MCF 10A (cell line): ENCODE results near the gene UXT. TPM values are rescaled to one million over a fixed set of nuclear protein-coding genes. Genes with fewer than 3 reads are reported as not detected.

Experiments
- BruUV-seq: library from RNA; stranded (reverse); fragments of 400-500 nt; replicated peaks from 2 replicates; lab custom pipeline; 2021; lab: Mats Ljungman, UMichigan
- CTCF ChIA-PET: fragments of 300-600 bp; sonication (Branson Sonifier 250); formaldehyde crosslinking; extraction: SDS; loops from one replicate; lab custom pipeline; 2021; ENCODE audit warnings: antibody characterized with exemption, inconsistent platforms; lab: Yijun Ruan, JAX
- POLR2A ChIA-PET: fragments of 300-600, 350-650 bp; sonication (Branson Sonifier 250); formaldehyde crosslinking; extraction: SDS; loops from one replicate; lab custom pipeline; 2020; ENCODE audit warnings: antibody characterized with exemption, inconsistent platforms; lab: Yijun Ruan, JAX
- DNase-seq: peaks from one replicate; pipeline ENCODE4 v3.0.0-alpha.2; 2018; ENCODE audit not compliant: unreplicated experiment
- H3K27ac Mint-ChIP-seq: one replicate; pipeline ENCODE4 v1.8.0; 2022; ENCODE audit warnings: mild to moderate bottlenecking, low read depth, mixed read lengths; ENCODE audit not compliant: unreplicated experiment
- H3K27me3 Mint-ChIP-seq: one replicate; pipeline ENCODE4 v1.8.0; 2022; ENCODE audit warnings: mixed read lengths; ENCODE audit not compliant: insufficient read depth, unreplicated experiment
- H3K36me3 Mint-ChIP-seq: one replicate; pipeline ENCODE4 v1.8.0; 2022; ENCODE audit warnings: mild to moderate bottlenecking, moderate library complexity, mixed read lengths; ENCODE audit not compliant: insufficient read depth, unreplicated experiment
- H3K4me1 Mint-ChIP-seq: one replicate; pipeline ENCODE4 v1.8.0; 2022; ENCODE audit warnings: mixed read lengths; ENCODE audit not compliant: insufficient read depth, unreplicated experiment
- H3K4me3 Mint-ChIP-seq: one replicate; pipeline ENCODE4 v1.8.0; 2022; ENCODE audit warnings: mild to moderate bottlenecking, moderate library complexity, mixed read lengths; ENCODE audit not compliant: unreplicated experiment
- H3K9me3 Mint-ChIP-seq: one replicate; pipeline ENCODE4 v1.8.0; 2022; ENCODE audit warnings: mixed read lengths; ENCODE audit not compliant: unreplicated experiment
- CTCF ChIP-seq: fragments of 200-600 bp; IDR thresholded peaks from one replicate; pipeline ENCODE4 v1.8.0; 2022; ENCODE audit warnings: antibody characterized with exemption, mild to moderate bottlenecking; ENCODE audit not compliant: unreplicated experiment
- intact Hi-C: fragments of 100-400 bp; cut with micrococcal nuclease; formaldehyde crosslinking; loops from 2 replicates; pipeline ENCODE4 v1.14.1; 2022
- total RNA-seq: library from RNA; stranded (reverse); gene quantifications from 2 replicates; pipeline ENCODE4 v1.2.3, GENCODE V29; 2022

The UXT gene
- total RNA-seq, 1 experiment from 2014 or later: 112 TPM

GRCh38 chrX:47637546-47638195 lies 21.3 kb downstream of the UXT start:
- CTCF ChIA-PET: no interaction called here
- POLR2A ChIA-PET: no interaction called here
- intact Hi-C loops: no loop called here

GRCh38 chrX:47634871-47635575 lies 24.0 kb downstream of the UXT start:
- Mint-ChIP-seq H3K27ac (no peak overlapping the region), H3K36me3 (peaks cover 28% of the 10 kb centered on the region), H3K4me3 (no peak overlapping the region), H3K9me3 (peaks cover 8% of the 10 kb centered on the region), H3K27me3 (no peaks in the 10 kb centered on the region), H3K4me1 (no peaks in the 10 kb centered on the region)
- no TSS peak for BruUV-seq
- POLR2A ChIA-PET: no interaction called here
- no peak for TF ChIP-seq CTCF
- intact Hi-C loops: no loop called here
- CTCF ChIA-PET: no interaction called here
- DNase-seq: no peak

More at GRCh38 chrX:47637546-47638195, 21.3 kb downstream of the UXT start:
- H3K4me3 Mint-ChIP-seq: no peak overlapping the region
- peaks cover 18% of the 10 kb centered on the region for H3K9me3 Mint-ChIP-seq
- no peaks in the 10 kb centered on the region for H3K4me1 Mint-ChIP-seq
- TF ChIP-seq CTCF: no peak
- H3K27me3 Mint-ChIP-seq: no peaks in the 10 kb centered on the region
- BruUV-seq: no TSS peak
- H3K27ac Mint-ChIP-seq: no peak overlapping the region
- DNase-seq: no peak
- H3K36me3 Mint-ChIP-seq: peaks cover 43% of the 10 kb centered on the region

- no peaks in the 10 kb centered on the region for H3K27me3 Mint-ChIP-seq
- BruUV-seq: no TSS peak
- CTCF ChIA-PET: interaction anchor here (0.5 to 0.8 kb wide), 2 partner anchors 117 to 393 kb away, joined by 3 to 4 read pairs; no protein-coding TSS in a partner anchor
- no peaks in the 10 kb centered on the region for H3K4me1 Mint-ChIP-seq
- no peak for DNase-seq
- POLR2A ChIA-PET: no interaction called here
- H3K4me3 Mint-ChIP-seq: no peak overlapping the region
- H3K27ac Mint-ChIP-seq: no peak overlapping the region
- no peaks in the 10 kb centered on the region for H3K9me3 Mint-ChIP-seq
- no peak for TF ChIP-seq CTCF
- peaks cover 17% of the 10 kb centered on the region for H3K36me3 Mint-ChIP-seq
- intact Hi-C loops: no loop called here
These were observed 25.0 kb downstream of the UXT start for GRCh38 chrX:47633689-47634590.

GRCh38 chrX:47632666-47633065 lies 26.3 kb downstream of the UXT start:
- CTCF ChIA-PET: no interaction called here
- Mint-ChIP-seq H3K4me3 (no peak overlapping the region), H3K9me3 (peaks cover 8% of the 10 kb centered on the region), H3K27me3 (no peaks in the 10 kb centered on the region), H3K4me1 (no peaks in the 10 kb centered on the region), H3K27ac (no peak overlapping the region), H3K36me3 (peaks cover 15% of the 10 kb centered on the region)
- no TSS peak for BruUV-seq
- DNase-seq: no peak
- POLR2A ChIA-PET: no interaction called here
- intact Hi-C loops: no loop called here
- TF ChIP-seq CTCF: no peak
